Measurements from ENCODE around the gene UCKL1.
"Not testable (repeated sequence)": the region's sequence is repeated elsewhere in the genome, so short reads cannot be mapped to it uniquely, and the experiment has no call there.

UCKL1 gene

GRCh38 chr20:63972312-63973159 lies 16.3 kb upstream of the UCKL1 start:
- no peak for DNase-seq

- not testable (repeated sequence) for DNase-seq
Measured at GRCh38 chr20:63971960-63972311, 15.7 kb upstream of the UCKL1 start.

- DNase-seq, result no peak
Measured at GRCh38 chr20:63970714-63971431, 14.7 kb upstream of the UCKL1 start.

GRCh38 chr20:63969838-63970713 lies 13.9 kb upstream of the UCKL1 start, which contains the start of gene ZNF512B:
Gene ZNF512B, minus strand, starts transcription at chr20:63969930. Its CDS starts 1,980 bp downstream, at chr20:63967950.
- peak; percentile 70 for DNase-seq

GRCh38 chr20:63968928-63969760 lies 12.9 kb upstream of the UCKL1 start:
- no peak for DNase-seq

- no peak for DNase-seq
Measured at GRCh38 chr20:63968136-63968927, 12.1 kb upstream of the UCKL1 start.

- no peak for DNase-seq
Measured at GRCh38 chr20:63967330-63968135, 11.3 kb upstream of the UCKL1 start.

- DNase-seq, result no peak
Measured at GRCh38 chr20:63966944-63967322, 10.7 kb upstream of the UCKL1 start.

GRCh38 chr20:63966172-63966943 lies 10.1 kb upstream of the UCKL1 start:
- no peak for DNase-seq

GRCh38 chr20:63964412-63964811 lies 8.2 kb upstream of the UCKL1 start:
- DNase-seq, result no peak

GRCh38 chr20:63963784-63964301 lies 7.6 kb upstream of the UCKL1 start:
- no peak for DNase-seq

- DNase-seq, result no peak
Measured at GRCh38 chr20:63963348-63963741, 7.1 kb upstream of the UCKL1 start.

GRCh38 chr20:63962426-63963347 lies 6.5 kb upstream of the UCKL1 start:
- DNase-seq, result no peak

- no peak for DNase-seq
Measured at GRCh38 chr20:63961664-63962425, 5.6 kb upstream of the UCKL1 start.

GRCh38 chr20:63960654-63961621 lies 4.7 kb upstream of the UCKL1 start:
- not testable (repeated sequence) for DNase-seq

GRCh38 chr20:63959699-63960075 lies 3.5 kb upstream of the UCKL1 start:
- no peak for DNase-seq
